ENCODE data around the gene SRC. TPM values are rescaled to one million over a fixed set of nuclear protein-coding genes. Genes with fewer than 3 reads are reported as not detected.

The SRC gene
- total RNA-seq, 4 donors from 2014 or later, result 15.1 to 29.3 (median 19.7) TPM

DNA sequence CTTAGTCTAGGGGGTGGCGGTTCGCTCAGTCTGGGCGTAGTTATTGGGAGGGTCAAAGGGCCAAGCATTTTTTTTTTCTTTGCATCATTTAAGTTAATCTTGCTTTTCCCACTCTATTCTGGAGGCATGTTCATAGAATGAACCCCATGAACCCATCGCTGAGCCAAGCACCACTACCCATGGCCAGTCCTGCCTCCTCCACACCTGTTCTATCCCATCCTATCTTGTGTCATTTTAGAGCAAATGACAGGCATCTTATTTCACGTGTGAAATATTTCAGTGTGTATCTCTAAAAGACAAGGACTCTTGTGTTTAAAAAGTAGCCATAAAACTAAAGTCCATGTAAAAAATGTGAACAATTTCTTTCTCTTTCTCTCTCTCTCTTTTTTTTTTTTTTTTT, 13.9 kb downstream of the SRC start:
- no peak for DNase-seq (ENCODE audit: low spot score)
- TF ChIP-seq, protein P1, sequence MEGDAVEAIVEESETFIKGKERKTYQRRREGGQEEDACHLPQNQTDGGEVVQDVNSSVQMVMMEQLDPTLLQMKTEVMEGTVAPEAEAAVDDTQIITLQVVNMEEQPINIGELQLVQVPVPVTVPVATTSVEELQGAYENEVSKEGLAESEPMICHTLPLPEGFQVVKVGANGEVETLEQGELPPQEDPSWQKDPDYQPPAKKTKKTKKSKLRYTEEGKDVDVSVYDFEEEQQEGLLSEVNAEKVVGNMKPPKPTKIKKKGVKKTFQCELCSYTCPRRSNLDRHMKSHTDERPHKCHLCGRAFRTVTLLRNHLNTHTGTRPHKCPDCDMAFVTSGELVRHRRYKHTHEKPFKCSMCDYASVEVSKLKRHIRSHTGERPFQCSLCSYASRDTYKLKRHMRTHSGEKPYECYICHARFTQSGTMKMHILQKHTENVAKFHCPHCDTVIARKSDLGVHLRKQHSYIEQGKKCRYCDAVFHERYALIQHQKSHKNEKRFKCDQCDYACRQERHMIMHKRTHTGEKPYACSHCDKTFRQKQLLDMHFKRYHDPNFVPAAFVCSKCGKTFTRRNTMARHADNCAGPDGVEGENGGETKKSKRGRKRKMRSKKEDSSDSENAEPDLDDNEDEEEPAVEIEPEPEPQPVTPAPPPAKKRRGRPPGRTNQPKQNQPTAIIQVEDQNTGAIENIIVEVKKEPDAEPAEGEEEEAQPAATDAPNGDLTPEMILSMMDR (IDR thresholded peaks at IDR 0.05), result no peak
- ATAC-seq (ENCODE audit: low FRiP score), result no peak

DNA sequence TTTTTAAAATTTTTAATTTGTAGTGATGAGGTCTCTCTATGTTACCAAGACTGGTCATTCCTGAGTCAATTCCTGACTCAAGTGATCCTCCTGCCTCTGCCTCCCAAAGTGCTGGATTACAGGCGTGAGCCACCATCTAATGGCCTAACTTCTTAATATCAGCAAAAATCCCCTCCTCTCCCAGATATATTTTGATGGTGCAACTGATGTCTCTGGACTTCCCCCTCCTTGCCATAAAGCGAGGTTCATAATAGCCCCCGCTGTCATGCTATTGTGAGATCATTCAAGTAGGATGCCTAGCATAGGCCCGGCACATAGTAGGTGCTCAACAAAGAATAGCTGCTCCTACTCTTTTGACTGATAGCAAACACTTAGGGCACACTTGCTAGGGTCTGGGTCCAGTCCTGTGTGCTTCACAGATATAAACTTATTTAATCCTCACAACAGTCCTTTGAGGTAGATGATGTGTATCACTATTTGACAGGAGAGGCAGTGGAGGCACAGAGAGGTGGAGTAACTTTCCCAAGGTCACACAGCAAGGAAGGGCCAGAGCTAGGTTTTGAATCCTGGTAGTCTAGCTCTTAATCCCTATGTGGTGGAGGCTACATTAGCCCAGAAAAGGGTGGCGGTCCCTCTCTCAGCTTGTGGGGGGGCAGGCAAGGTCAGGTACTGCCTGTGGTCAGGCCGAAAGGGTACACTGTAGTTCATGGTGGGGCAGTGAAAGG, 14.6 kb downstream of the SRC start:
- TF ChIP-seq, protein P1 (IDR thresholded peaks at IDR 0.05), result no peak
- ATAC-seq (ENCODE audit: low FRiP score) (no peak), DNase-seq (ENCODE audit: low spot score) (no peak)

DNA sequence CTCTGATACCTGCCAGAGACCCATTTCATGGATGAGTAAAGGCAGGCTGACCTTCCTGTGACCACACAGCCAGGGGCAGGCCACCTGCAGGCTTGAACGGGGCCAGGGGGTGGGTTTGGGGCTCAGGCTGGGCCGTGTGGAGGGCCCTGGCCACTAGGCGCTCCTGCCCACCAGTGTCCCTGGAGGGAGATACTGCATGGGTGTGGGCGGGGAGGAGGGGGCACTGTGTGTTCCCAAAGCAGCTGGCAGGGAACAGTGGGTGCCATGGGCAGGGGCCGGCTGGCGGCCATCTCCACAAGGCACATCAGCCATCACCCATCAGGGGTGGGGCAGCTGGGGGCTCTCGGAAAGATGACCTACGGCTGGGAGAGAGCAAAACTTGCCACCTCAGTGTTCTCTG, 15.4 kb downstream of the SRC start:
- DNase-seq (ENCODE audit: low spot score) (no peak), ATAC-seq (ENCODE audit: low FRiP score) (no peak)
- TF ChIP-seq, protein P1 (IDR thresholded peaks at IDR 0.05), result no peak

DNA sequence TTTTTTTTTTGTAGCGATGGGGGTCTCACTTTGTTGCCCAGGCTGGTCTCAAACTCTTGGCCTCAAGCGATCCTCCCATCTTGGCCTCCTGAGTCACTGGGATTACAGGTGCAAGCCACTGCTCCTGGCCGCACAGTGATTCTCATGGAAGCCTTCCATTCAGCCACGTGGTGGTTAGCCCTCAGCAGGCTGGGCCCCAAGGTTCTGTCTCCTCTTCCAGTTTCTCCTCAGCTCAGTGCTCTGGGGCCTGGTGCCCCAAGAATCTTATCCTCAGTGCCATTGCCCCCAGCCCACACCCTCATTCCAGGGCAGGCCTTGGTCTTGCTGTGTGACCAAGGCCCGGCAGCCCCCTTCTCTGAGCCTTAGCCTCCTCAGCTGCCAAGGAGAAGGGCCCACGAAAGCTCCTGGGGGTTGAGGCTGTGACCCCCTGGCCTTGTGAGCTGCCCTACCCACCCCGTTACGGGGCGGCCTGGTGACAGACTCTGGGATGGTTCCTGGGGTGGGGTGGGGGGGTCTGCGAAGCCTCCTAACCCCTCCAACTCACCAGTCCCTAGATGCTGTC, 16.4 kb downstream of the SRC start:
- DNase-seq (ENCODE audit: low spot score), result no peak

DNA sequence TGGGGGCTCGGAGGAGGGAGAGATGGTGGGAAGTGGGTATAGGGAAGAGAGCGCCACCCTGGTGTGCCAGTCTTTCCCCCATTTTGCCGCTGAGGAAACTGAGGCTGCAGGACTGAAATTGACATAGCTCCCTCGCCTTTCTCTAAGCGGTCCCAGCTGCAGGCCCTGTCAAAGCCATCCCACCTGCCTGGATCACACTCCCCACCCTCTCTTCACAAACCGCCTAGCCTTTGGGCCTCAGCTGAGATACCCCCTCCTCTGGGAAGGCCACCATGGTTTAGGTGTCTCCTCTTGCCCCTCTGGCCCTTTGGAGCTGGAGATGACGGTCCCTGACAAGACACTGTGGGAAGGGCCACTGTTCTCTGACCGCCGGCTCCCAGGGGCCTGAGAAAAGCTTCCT, 16.9 kb downstream of the SRC start:
- DNase-seq (ENCODE audit: low spot score), result no peak
- TF ChIP-seq, protein P1 (IDR thresholded peaks at IDR 0.05), result no peak
- no peak for ATAC-seq (ENCODE audit: low FRiP score)

More for the DNA sequence above, 16.4 kb downstream of the SRC start:
- no peak for ATAC-seq (ENCODE audit: low FRiP score)
- TF ChIP-seq, protein P1 (IDR thresholded peaks at IDR 0.05), result no peak

DNA sequence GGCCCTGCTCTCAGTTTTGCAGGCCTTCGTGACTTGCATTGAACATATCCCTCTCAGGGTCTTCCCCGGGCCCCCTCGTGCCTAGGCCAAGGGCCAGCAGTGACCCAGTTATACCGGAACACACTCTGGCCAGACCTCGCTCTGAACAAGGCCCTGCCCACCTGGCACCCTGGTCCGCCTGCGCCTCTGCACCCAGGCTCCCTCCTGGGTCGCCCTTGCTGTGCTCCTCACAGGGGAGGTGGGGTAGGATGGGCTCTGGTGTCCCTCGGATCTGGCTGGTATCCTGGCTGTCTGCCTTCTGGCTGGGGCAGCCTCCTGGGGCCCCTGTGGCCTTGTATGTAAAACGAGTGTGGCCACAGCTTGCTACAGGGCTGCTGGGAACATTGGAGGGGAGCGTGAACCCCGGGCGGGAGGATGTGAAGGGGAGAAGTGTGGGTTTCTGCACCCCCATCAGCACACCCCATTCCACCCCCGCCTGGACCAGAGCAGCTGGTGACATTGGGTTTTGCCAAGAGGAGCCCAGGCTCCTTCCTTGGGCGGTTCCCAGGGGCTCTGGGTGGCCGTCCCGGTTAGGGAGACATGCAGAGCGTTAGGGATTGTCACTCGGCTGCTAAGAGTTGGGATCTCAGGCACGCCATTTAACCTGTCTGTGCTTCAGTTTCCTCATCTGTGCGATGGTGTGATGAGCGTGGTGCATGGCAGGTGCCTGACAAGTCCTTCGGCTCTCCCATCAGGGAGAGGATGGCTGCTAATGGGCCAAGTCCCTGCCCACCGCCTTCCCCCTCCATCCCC, 17.5 kb downstream of the SRC start:
- TF ChIP-seq, protein P1 (IDR thresholded peaks at IDR 0.05), result no peak
- ATAC-seq (ENCODE audit: low FRiP score) (no peak), DNase-seq (ENCODE audit: low spot score) (no peak)
